HG03196 (cell line): ENCODE measurements around the gene CHMP6.

Source experiments
- ATAC-seq: cut with Tn5 transposase; IDR thresholded peaks from one replicate; pipeline ENCODE4 v1.9.1; 2021; ENCODE audit not compliant: unreplicated experiment

The CHMP6 gene

DNA sequence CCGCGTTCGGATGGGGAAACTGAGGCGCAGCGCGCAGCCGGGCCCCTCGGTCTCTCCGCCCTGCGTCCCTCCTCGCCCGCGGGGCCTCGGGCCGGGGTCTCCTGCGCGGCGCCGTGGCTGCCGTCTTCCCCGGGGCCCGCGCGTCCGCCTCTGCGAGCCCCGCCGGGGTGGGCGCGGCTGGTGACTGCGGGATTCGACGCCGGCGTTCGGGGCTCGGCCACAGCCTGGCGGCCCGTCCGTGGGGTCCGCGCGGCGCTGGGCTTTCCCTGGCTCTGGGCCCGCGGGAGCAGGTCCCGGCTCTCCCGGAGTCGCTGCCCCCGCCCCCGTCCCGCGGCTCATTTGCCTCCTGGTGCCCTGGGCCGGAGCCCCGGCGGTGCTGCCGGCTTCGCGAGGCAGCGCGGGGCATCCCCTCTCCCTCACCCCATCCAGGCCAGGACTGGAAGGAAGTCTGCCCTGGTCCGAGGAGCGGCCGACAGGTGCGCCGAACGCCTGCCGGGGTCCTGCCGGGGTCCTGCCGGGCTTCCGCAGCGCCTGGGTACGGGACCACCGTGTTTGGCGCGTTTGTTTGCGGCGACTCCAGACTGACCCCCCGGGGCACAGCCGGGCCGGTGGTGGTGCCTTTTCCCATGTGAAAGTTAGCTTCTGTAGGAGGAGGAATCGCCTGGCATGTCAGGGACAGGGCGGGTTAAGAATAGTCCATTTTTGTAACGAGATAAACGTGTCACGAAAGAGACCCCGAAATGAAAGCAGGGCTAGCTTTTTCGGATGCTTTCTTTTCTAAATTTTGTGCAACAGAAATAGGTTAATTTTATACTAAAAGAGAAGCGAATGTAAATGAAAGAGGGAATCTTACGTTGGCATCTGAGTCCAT is 671 bp downstream of the CHMP6 start:
- ATAC-seq = peak; percentile 18

DNA sequence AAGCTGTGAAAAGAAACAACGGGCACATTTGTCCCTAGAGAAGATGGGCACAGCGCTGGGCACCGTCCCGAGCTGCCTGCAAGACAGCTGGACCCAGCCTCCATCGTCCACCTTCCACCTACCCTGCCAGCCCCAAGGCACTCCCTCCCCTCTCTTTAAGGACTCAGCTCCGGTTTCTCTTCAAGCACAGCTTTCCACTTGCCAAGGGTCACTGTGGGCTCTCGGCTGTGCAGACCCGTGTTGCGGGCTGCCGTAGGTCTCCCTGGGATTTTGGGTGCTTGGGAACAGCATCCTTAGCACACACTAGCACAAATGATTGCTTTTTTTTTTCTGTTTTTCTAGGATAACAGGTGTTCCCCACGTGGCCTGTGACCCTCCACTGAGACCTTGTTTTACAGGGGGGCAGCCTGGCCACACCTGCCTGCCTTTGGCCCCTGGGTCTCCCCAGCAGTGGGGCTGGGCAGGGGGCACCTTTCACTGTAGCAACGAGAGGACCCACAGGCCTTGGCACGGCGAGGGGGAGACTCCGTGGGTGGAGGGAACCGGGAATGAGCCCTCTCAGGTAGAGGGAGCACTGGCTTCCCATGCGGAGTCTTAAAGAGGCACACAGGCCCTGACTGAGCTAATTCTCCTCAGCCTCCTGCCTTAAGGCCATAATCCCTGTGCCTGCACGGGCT is 1.4 kb downstream of the CHMP6 start:
- no peak for ATAC-seq

DNA sequence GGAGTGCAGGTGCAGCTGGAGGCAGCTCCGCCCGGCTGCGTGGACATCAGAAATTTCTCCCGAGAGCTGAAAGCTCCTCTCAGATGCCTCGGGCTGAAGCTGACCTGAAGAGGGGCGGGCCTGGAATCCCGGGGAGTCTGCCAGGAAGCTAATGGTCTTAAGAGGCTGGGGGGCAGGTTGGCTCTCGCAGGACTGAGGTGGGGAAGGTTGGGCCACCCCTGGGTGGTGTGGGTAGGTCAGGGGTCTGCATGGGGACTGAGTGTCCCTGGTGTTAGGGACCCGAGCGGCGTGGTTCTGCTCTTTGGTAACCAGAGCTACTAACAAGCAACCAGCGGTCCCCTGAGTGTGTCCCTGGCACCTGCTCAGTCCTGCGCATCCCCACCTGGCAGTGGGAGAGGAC is 3.5 kb downstream of the CHMP6 start:
- ATAC-seq = no peak

DNA sequence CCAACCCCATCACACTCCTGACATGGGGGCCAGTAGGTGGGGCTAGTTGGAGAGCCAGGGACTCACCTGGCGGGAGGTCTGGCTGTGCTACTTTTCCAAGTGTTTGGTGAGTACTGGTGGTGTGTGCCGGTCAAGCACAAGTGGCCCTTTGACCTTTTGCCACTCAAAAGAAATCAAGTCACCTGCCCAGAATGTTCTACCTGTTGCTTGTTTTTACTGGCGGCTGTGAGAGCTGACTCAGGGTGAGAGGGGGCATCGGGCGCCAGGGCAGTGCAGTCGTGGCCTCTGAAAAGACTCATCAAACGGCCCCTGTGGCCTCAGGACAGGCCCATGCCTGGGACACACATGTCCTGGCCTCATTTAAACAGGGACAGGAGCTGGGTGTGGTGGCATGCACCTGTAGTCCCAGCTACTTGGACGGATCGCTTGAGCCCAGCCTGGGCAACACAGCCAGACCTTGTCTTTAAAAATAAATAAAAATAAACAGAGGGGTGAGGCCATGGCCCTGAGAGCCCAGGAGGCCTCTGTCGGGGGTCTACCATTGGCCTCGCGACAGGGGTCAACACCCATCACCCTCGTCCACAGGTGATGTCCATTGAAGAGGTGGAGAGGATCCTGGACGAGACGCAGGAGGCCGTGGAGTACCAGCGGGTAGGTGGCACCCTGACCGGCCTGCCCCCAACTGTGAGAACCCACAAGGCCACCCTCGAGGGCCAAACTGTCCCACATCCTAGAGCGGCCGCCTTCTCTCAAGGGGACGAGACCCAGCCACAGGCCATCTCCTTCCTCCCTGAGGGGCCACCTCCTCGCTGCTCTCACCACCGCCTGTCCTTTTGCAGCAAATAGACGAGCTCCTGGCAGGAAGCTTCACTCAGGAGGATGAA is 5.0 kb downstream of the CHMP6 start:
- ATAC-seq = no peak

DNA sequence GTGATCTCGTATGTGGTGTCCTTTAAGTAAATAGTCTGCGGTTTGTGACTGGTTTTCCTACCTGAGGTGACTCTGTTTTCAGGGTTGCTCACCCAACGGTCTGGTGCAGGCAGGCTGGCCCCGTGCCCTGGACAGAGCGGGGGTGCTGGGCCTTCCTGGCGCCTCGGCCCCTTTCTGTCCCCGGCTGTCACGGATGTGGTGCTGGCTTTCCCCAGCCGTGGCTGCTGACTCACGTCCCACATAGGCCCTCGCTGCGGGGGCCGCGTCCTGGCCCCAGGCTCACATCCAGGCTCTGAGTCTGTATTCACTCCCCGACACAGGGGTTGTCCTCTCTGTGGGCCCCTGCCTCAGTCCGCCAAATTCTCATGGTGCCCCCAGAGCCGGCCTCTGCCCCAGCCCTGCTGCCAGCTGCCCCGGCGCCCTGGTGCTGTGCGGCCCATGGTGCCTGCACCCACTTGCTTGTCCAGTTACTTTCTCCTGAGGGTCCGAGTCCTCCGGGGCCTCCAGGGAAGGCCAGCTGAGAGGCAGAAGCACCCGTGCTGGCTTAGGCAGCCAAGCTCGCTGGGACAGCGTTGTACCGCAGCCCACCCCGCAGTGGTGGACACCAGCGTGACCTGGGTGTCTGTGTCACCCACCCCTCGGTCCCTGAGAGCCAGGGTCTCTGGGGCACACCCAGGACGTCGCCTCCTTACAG is 5.9 kb downstream of the CHMP6 start:
- no peak for ATAC-seq

DNA sequence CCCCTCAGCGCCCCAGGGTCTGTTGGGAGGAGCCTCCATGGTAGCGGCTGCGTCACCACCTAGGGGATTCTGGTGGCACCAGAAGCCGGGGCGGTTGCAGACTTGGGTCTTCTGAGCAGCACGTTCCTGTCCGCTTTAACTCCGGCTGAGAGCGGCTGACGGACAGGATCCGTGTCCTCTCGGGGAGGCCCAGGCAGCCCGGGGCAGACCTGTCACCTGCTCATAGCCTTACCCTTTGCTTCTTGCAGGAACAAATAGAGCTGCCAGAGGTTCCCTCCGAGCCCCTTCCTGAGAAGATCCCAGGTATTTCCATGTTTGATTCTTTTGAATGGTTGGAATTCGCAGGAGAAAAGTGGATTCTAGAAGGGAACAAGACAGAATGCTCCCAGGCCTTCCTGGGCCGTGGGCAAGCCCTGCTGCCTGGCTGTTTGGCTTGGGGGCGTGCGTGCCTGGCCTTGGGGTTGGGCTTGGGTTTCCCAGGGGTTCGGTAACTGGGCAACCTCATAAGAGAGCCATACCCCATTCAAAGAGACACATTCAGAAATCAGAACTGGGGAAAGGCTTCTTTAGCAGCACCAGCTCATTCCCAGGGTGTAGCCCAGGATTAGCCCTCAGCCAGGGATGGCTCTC is 6.6 kb downstream of the CHMP6 start:
- no peak for ATAC-seq

DNA sequence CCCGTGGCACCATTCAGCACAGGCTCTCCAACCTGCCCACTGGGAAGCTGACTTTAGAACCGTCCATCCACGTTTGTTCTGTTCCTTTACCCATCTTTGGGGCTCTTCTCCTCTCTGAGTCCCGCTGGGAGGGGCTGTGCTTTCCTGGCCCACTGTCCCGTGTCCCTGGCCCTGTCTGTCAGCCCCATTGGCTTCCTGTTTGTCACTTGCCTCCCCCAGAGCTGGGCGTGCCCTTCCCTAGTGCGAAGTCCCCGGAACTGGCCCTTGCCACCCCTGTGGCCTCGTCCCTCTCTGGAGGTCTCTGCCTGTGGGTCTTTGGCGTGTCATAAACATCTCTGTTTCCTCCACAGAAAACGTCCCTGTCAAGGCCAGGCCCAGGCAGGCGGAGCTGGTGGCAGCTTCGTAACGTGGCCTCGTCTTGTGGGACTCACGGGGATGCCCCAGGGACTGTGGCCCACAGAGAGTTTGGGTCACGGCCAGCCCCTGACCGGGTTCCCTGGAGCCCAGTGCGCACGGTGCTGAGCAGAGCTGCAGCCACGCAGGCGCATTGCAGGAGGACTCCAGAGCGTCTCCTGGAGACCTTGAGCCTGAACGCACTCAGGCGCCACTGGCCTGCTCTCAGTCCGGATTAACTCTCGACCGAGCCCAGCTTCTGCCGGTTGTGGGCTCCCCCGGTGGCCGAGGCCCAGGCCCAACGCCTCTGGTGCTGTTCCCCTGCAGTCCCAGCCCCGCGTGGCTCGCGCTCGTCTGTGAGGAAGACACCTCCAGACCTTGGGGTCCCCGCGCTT is 7.3 kb downstream of the CHMP6 start:
- ATAC-seq = no peak

DNA sequence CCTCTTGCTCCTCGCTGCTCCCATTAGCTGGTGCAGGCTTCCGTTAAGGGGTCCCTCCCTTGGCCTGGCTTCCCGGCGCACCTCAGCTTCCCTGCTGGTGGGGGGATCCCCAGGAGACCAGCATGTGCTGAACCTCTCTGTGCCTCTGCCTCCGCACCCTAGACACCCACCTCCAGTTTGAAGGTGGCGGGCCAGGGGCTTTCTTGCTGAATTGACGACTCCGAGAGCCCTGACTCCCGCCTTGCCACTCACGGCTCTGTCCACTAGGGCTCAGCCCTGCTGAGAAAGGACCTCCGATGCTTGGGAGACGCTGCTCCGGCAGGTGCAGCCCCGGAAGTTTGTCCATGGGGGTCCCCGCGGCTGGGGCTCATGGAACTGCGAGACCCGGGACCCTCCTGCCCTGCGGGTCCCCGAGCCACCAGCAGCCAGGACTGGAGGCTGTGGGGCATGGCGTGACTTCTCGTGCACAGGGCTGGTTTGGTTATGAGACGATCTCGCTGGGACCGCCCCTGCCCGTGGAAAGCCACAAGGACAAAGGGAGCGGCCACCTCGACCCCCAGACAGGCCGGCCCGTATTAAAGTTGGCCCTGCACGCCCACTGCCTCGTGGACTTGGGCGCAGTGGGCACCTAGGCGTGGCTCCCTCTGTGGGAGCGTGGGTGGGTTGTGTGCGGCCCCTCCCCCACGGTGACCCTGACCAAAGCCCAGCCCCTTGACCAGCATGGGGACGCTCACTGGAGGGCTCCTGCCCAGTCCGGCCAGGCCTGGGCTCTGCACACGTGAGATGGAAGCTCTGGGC is 8.1 kb downstream of the CHMP6 start:
- no peak for ATAC-seq

DNA sequence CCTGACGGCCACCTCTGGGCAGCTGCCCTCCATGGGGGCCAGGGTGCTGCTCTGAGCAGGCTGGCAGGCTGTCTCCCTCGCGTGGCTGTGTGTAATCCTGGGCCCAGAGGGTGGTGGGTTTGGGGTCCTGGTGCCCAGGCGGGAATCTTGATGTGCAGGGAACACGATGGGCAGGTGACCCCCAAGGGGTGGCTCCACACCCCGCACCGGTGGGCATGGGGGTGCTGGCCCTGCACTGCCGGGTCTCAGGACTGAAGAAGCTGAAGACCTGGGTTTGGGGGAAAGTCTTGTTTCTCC is 8.6 kb downstream of the CHMP6 start:
- ATAC-seq = no peak

DNA sequence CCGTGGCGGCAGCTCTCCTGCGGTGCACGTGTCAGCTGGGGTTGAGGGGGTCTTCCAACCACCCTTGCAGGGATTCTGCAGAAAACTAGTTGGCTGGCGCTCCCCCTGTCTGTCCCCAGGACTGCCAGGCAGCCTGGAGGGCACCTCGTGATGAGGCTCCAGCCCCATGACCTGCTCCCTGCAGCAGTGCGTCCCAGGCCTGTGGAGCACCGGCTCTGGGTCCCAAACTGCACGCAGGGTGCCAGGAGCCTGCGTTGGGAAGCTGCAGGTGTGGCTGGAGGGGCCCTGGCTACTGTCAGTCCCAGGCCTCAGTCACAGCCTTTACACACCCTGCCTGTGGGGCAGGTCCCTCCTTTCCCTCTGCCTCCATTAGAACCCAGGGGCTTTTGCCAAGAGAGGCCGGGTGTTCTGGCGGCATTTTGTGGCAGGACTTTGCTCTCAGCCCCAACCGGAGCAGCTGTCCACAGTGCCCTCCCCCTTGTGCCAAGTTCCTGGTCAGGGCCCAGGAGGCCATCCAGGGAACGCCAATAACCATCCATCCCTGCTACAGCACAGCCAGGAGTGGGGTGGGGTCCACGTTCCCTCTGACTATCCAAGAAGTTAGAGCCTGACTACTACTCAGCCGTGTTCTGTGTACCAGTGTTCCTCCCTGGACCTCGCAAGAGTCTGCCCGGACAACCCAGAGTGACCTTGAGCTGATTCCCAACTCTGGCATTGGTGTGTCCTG is 9.2 kb downstream of the CHMP6 start:
- ATAC-seq = no peak

DNA sequence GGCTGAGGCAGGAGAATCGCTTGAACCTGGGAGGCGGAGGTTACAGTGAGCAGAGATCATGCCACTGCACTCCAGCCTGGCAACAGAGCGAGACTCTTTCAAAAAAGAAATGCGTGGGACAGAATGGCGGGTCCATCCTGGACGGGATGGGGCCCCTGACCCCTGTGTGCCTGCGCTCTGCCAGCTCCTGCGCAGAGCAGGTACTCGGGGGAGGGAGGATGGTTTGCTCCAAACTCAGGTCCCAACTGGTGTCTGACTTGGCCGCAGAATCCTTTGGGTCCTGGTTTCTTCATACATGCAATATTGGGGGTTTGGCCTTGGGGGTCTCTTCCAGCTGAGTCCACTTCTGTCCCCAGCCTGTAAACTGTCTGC is 10.4 kb downstream of the CHMP6 start:
- ATAC-seq = no peak

DNA sequence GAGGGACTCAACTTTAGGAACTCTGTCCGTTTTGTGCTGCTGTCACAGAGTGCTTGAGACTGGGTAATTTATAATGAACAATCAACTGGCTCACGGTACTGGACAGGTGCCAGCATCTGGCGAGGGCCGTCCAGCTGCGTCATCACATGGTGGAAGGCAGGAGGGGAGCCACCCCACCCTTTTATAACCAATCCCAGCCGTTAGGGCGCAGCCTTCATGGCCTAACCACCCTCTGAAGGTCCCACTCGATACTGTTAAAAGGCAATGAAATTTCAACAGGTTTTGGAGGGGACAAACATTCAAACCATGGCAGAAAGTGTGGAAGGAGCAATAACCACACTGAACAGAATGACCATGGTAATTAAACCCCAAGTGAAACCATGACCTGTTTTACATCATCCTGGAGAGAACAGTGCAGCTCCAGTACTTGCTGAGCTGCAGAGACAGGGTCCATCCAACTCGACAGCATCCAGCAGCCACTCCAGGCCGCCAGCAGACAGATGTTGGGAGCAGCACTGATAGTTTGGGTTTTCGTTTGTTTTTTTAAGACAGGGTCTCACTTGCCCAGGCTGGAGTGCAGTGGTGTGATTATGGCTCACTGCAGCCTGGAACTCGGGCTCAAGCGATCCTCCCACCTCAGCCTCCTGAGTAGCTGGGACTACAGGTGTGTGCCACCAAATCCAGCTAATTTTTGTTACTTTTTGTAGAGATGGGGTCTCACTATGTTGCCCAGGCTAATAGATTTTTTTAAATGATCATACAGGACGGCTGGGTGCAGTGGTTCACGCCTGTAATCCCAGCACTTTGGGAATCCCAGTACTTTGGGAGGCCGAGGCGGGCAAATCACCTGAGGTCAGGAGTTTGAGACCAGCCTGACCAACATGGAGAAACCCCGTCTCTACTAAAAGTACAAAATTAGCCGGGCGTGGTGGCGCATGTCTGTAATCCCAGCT is 11.0 kb downstream of the CHMP6 start:
- no peak for ATAC-seq

DNA sequence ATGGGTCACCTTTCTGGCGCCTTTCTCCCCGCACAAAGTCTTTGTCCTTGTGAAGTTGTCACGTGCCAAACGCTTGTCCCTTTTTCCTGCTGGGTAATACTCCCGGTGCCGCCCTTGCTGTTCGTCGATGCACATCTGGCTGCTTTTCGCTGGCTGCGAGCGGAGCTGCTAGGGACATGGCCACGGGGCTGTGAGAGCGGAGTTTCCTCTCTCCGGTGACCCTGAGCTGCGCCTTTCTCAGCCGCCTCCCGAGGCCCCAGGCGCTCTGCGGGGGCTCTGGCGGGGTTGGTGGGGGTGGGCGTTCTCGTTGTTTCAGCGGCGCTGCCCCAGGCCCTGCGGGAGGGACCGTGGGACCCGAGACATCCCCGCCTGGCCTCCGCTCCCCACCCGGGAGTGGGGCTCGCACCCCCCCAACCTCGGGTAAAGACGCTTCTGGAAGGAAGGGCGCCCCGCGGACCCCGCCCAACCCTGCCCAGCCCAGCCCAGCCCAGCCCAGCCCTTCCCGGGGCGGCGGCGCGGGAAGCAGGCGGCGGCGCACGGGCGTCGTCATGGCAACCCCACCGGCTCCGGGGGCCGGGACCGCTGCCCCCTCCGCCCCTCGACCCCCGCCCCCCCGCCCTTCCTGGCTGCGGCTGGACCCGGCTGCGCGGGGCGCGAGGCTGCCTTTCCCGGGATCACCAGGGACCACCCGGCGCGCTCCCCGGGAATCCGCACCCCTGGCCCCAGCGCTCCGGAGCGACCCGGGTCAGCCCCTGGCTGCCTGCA is 12.3 kb downstream of the CHMP6 start:
- ATAC-seq = no peak

DNA sequence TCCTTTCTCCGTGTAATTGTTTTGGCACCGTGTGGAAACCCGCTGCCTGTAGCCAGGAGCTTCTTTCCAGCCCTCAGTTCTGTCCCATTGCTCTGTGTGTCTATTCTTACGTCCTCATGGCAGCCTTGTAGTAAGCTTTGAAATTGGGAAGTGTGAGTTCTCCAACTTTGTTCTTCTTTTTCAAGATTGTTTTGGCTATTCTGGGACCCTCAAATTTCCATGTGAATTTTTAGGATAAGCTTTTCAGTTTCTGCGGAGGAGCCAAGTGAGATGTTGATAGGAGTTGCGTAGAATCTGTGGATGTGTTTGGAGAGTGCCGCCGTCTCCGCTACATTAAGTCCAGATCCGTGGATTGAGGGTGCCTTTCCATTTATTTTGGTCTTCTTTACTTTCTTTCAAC is 15.2 kb downstream of the CHMP6 start:
- ATAC-seq = no peak

DNA sequence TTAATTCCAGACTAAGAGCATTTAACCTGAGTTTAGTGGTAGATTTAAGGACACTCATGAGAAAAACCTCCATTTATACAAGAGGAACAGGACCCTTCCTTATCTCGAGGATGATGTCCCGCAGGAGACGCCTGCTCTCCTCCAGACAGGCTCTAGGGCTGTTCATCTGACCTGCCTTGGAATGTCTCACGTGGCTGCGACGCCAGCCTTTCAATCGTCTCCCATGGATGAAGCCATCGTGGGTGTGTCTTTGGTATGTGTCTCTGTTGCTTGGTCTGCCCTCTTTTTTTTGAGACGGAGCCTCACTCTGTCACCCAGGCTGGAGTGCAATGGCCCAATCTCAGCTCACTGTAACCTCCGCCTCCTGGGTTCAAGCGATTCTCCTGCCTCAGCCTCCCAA is 16.5 kb downstream of the CHMP6 start:
- ATAC-seq = no peak

DNA sequence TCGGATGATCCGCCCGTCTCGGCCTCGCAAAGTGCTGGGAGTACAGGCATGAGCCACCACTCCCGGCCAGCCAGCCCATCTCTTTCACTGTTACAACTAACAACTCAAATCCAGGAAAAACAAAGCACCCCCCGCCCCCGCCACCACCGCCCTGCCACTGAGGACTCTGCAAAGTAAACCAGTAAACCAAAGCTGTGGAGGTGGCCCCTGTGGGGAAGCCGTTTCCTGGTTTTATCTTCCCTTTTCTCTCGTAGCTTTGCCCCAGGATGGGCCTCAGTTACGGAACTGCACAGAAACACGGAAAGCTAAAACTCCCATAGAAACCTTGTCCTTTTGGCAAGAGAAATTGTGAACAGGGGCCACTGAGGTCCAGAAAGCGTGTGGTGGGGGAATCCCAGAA is 17.5 kb downstream of the CHMP6 start:
- no peak for ATAC-seq

DNA sequence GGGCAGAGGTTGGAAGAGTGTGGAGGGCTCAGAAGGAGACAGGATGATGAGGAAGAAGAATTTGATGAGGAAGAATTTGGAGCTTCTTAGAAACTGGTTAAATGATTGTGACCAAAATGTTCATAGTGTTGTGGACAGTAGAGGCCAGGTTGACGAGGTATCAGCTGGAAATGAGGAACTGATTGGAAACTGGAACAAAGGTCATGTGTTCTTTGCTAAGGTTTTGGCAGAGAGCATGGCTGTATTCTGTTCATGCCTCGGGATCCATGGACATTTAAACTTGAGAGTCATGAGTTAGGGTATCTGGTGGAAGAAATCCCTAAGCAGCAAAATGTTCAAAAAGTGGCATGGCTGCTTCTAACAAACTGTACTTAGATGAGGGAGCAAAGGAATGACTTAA is 19.3 kb downstream of the CHMP6 start:
- no peak for ATAC-seq
